ENCODE data around the gene COPZ2. TPM values are rescaled to one million over a fixed set of nuclear protein-coding genes. Genes with fewer than 3 reads are reported as not detected.
"Not testable (repeated sequence)": the region's sequence is repeated elsewhere in the genome, so short reads cannot be mapped to it uniquely, and the experiment has no call there.

The COPZ2 gene
- total and polyA plus RNA-seq, 9 donors = 30.1 to 99.2 (median 47.5) TPM

- not testable (repeated sequence) for H3K36me3 ChIP-seq (ENCODE audit: control insufficient read depth, insufficient read depth, low read length); DNase-seq; H3K4me3 ChIP-seq (ENCODE audit: low read length); H3K27ac ChIP-seq (ENCODE audit: low read length); H3K27me3 ChIP-seq (ENCODE audit: control insufficient read depth, insufficient read depth, low read length); H3K9me3 ChIP-seq (replicated peaks; ENCODE audit: control insufficient read depth, low read depth, low read length)
- WGBS (ENCODE audit: insufficient coverage) = 76% methylated on average over 2 of the region's 5 CpGs
- peaks cover 27% of the 10 kb centered on the region for H3K4me1 ChIP-seq (ENCODE audit: control insufficient read depth, insufficient read depth, low read length)
These were observed 35.9 kb downstream of the COPZ2 start for GRCh38 chr17:48001657-48002056.

- Histone ChIP-seq H3K9me3 (replicated peaks; ENCODE audit: control insufficient read depth, low read depth, low read length) (no peaks in the 10 kb centered on the region), H3K36me3 (ENCODE audit: control insufficient read depth, insufficient read depth, low read length) (no peaks in the 10 kb centered on the region), H3K4me3 (ENCODE audit: low read length) (no peak overlapping the region), H3K4me1 (ENCODE audit: control insufficient read depth, insufficient read depth, low read length) (peaks cover 27% of the 10 kb centered on the region), H3K27ac (ENCODE audit: low read length) (no peak overlapping the region), H3K27me3 (ENCODE audit: control insufficient read depth, insufficient read depth, low read length) (peaks cover 2% of the 10 kb centered on the region)
- WGBS (ENCODE audit: insufficient coverage) = no CpG with 5 or more reads among the region's 1 CpG
- DNase-seq = peak; percentile 52
These were observed 36.4 kb downstream of the COPZ2 start for GRCh38 chr17:48001197-48001596.

- H3K4me3 ChIP-seq (ENCODE audit: low read length) = no peak overlapping the region
- peaks cover 27% of the 10 kb centered on the region for H3K4me1 ChIP-seq (ENCODE audit: control insufficient read depth, insufficient read depth, low read length)
- WGBS (ENCODE audit: insufficient coverage) = no CpG with 5 or more reads among the region's 4 CpGs
- no peak overlapping the region for H3K27ac ChIP-seq (ENCODE audit: low read length)
- no peak for DNase-seq
- peaks cover 2% of the 10 kb centered on the region for H3K27me3 ChIP-seq (ENCODE audit: control insufficient read depth, insufficient read depth, low read length)
- H3K9me3 ChIP-seq (replicated peaks; ENCODE audit: control insufficient read depth, low read depth, low read length) = no peaks in the 10 kb centered on the region
- no peaks in the 10 kb centered on the region for H3K36me3 ChIP-seq (ENCODE audit: control insufficient read depth, insufficient read depth, low read length)
These were observed 38.0 kb downstream of the COPZ2 start for GRCh38 chr17:47999582-47999981.

- Histone ChIP-seq H3K27me3 (ENCODE audit: control insufficient read depth, insufficient read depth, low read length) (peaks cover 2% of the 10 kb centered on the region), H3K9me3 (replicated peaks; ENCODE audit: control insufficient read depth, low read depth, low read length) (no peaks in the 10 kb centered on the region), H3K27ac (ENCODE audit: low read length) (no peak overlapping the region), H3K36me3 (ENCODE audit: control insufficient read depth, insufficient read depth, low read length) (no peaks in the 10 kb centered on the region), H3K4me1 (ENCODE audit: control insufficient read depth, insufficient read depth, low read length) (peaks cover 19% of the 10 kb centered on the region), H3K4me3 (ENCODE audit: low read length) (no peak overlapping the region)
- no peak for DNase-seq
- WGBS (ENCODE audit: insufficient coverage) = no CpG with 5 or more reads among the region's 7 CpGs
These were observed 39.6 kb downstream of the COPZ2 start for GRCh38 chr17:47998044-47998443.

- Histone ChIP-seq H3K9me3 (replicated peaks; ENCODE audit: control insufficient read depth, low read depth, low read length) (no peaks in the 10 kb centered on the region), H3K27me3 (ENCODE audit: control insufficient read depth, insufficient read depth, low read length) (peaks cover 2% of the 10 kb centered on the region), H3K36me3 (ENCODE audit: control insufficient read depth, insufficient read depth, low read length) (no peaks in the 10 kb centered on the region), H3K4me1 (ENCODE audit: control insufficient read depth, insufficient read depth, low read length) (peaks cover 15% of the 10 kb centered on the region), H3K4me3 (ENCODE audit: low read length) (no peak overlapping the region), H3K27ac (ENCODE audit: low read length) (no peak overlapping the region)
- DNase-seq = no peak
- WGBS (ENCODE audit: insufficient coverage) = 80% methylated on average over 1 of the region's 7 CpGs
These were observed 40.0 kb downstream of the COPZ2 start for GRCh38 chr17:47997586-47997985.

- Histone ChIP-seq H3K27ac (ENCODE audit: low read length) (no peak overlapping the region), H3K4me3 (ENCODE audit: low read length) (no peak overlapping the region), H3K9me3 (replicated peaks; ENCODE audit: control insufficient read depth, low read depth, low read length) (no peaks in the 10 kb centered on the region), H3K27me3 (ENCODE audit: control insufficient read depth, insufficient read depth, low read length) (peaks cover 2% of the 10 kb centered on the region), H3K36me3 (ENCODE audit: control insufficient read depth, insufficient read depth, low read length) (no peaks in the 10 kb centered on the region), H3K4me1 (ENCODE audit: control insufficient read depth, insufficient read depth, low read length) (peaks cover 12% of the 10 kb centered on the region)
- 58% methylated on average over 3 of the region's 9 CpGs for WGBS (ENCODE audit: insufficient coverage)
- DNase-seq = no peak
These were observed 41.4 kb downstream of the COPZ2 start for GRCh38 chr17:47996201-47996600.

GRCh38 chr17:47995241-47995935 is 42.2 kb downstream of the COPZ2 start:
- H3K36me3 ChIP-seq (ENCODE audit: control insufficient read depth, insufficient read depth, low read length) = no peaks in the 10 kb centered on the region
- 35% methylated on average over 9 of the region's 13 CpGs for WGBS (ENCODE audit: insufficient coverage)
- peaks cover 20% of the 10 kb centered on the region for H3K4me1 ChIP-seq (ENCODE audit: control insufficient read depth, insufficient read depth, low read length)
- H3K4me3 ChIP-seq (ENCODE audit: low read length) = no peak overlapping the region
- H3K27me3 ChIP-seq (ENCODE audit: control insufficient read depth, insufficient read depth, low read length) = peaks cover 2% of the 10 kb centered on the region
- no peak overlapping the region for H3K27ac ChIP-seq (ENCODE audit: low read length)
- H3K9me3 ChIP-seq (replicated peaks; ENCODE audit: control insufficient read depth, low read depth, low read length) = no peaks in the 10 kb centered on the region
- DNase-seq = no peak

GRCh38 chr17:47994724-47995123 is 42.9 kb downstream of the COPZ2 start:
- Histone ChIP-seq H3K27ac (ENCODE audit: low read length) (no peak overlapping the region), H3K36me3 (ENCODE audit: control insufficient read depth, insufficient read depth, low read length) (no peaks in the 10 kb centered on the region), H3K9me3 (replicated peaks; ENCODE audit: control insufficient read depth, low read depth, low read length) (no peaks in the 10 kb centered on the region), H3K27me3 (ENCODE audit: control insufficient read depth, insufficient read depth, low read length) (peaks cover 2% of the 10 kb centered on the region), H3K4me1 (ENCODE audit: control insufficient read depth, insufficient read depth, low read length) (peaks cover 20% of the 10 kb centered on the region), H3K4me3 (ENCODE audit: low read length) (no peak overlapping the region)
- no peak for DNase-seq
- 73% methylated on average over 4 of the region's 4 CpGs for WGBS (ENCODE audit: insufficient coverage)

GRCh38 chr17:47993964-47994363 is 43.6 kb downstream of the COPZ2 start:
- Histone ChIP-seq H3K4me1 (ENCODE audit: control insufficient read depth, insufficient read depth, low read length) (peaks cover 20% of the 10 kb centered on the region), H3K27ac (ENCODE audit: low read length) (no peak overlapping the region), H3K27me3 (ENCODE audit: control insufficient read depth, insufficient read depth, low read length) (peaks cover 2% of the 10 kb centered on the region), H3K4me3 (ENCODE audit: low read length) (no peak overlapping the region), H3K36me3 (ENCODE audit: control insufficient read depth, insufficient read depth, low read length) (no peaks in the 10 kb centered on the region), H3K9me3 (replicated peaks; ENCODE audit: control insufficient read depth, low read depth, low read length) (no peaks in the 10 kb centered on the region)
- no peak for DNase-seq
- WGBS (ENCODE audit: insufficient coverage) = 62% methylated on average over 3 of the region's 5 CpGs

- WGBS (ENCODE audit: insufficient coverage) = no CpG with 5 or more reads among the region's 9 CpGs
- Histone ChIP-seq H3K27me3 (ENCODE audit: control insufficient read depth, insufficient read depth, low read length) (peaks cover 2% of the 10 kb centered on the region), H3K27ac (ENCODE audit: low read length) (no peak overlapping the region), H3K4me3 (ENCODE audit: low read length) (no peak overlapping the region), H3K9me3 (replicated peaks; ENCODE audit: control insufficient read depth, low read depth, low read length) (no peaks in the 10 kb centered on the region), H3K4me1 (ENCODE audit: control insufficient read depth, insufficient read depth, low read length) (peaks cover 23% of the 10 kb centered on the region), H3K36me3 (ENCODE audit: control insufficient read depth, insufficient read depth, low read length) (no peaks in the 10 kb centered on the region)
- DNase-seq = no peak
These were observed 44.5 kb downstream of the COPZ2 start for GRCh38 chr17:47993031-47993564.
